Kasumi-1 (cell line): ENCODE results near the gene STMN3.
"Not testable (repeated sequence)": the region's sequence is repeated elsewhere in the genome, so short reads cannot be mapped to it uniquely, and the experiment has no call there.

Experiments used
- DNase-seq, 2 experiments: peaks; one replicate each; lab custom pipeline; 2025; lab: John Stamatoyannopoulos, UW

The STMN3 gene

GRCh38 chr20:63678667-63679465 lies 25.6 kb upstream of the STMN3 start:
- DNase-seq: no peak

- no peak for DNase-seq
Observed at GRCh38 chr20:63678071-63678470, 24.8 kb upstream of the STMN3 start.

GRCh38 chr20:63675681-63676368 lies 22.6 kb upstream of the STMN3 start:
- DNase-seq: no peak

GRCh38 chr20:63673951-63674350 lies 20.7 kb upstream of the STMN3 start:
- no peak for DNase-seq

GRCh38 chr20:63672666-63673065 lies 19.4 kb upstream of the STMN3 start:
- DNase-seq: no peak

- not testable (repeated sequence) for DNase-seq
Observed at GRCh38 chr20:63671695-63672094, 18.5 kb upstream of the STMN3 start.

- DNase-seq: no peak
Observed at GRCh38 chr20:63668351-63668750, 15.1 kb upstream of the STMN3 start.

- no peak for DNase-seq
Observed at GRCh38 chr20:63667858-63668257, 14.6 kb upstream of the STMN3 start.

GRCh38 chr20:63665708-63666107 lies 12.5 kb upstream of the STMN3 start:
- no peak for DNase-seq

- no peak for DNase-seq
Observed at GRCh38 chr20:63664861-63665594, 11.8 kb upstream of the STMN3 start.

- DNase-seq: no peak
Observed at GRCh38 chr20:63664143-63664851, 11.1 kb upstream of the STMN3 start.

GRCh38 chr20:63663332-63664066 lies 10.3 kb upstream of the STMN3 start:
- DNase-seq: no peak

- no peak for DNase-seq
Observed at GRCh38 chr20:63662813-63663189, 9.6 kb upstream of the STMN3 start.

- DNase-seq: no peak
Observed at GRCh38 chr20:63661959-63662812, 9.0 kb upstream of the STMN3 start.

- no peak for DNase-seq
Observed at GRCh38 chr20:63661108-63661507, 7.9 kb upstream of the STMN3 start.

- no peak for DNase-seq
Observed at GRCh38 chr20:63660622-63661021, 7.4 kb upstream of the STMN3 start.

- not testable (repeated sequence) for DNase-seq
Observed at GRCh38 chr20:63660174-63660573, 7.0 kb upstream of the STMN3 start.

GRCh38 chr20:63659370-63659769 lies 6.1 kb upstream of the STMN3 start:
- DNase-seq: no peak

- peak; percentile 30 to 35 for DNase-seq
Observed at GRCh38 chr20:63658749-63659187, 5.5 kb upstream of the STMN3 start.

GRCh38 chr20:63657937-63658748 lies 4.9 kb upstream of the STMN3 start, which contains the start of gene RTEL1:
Gene RTEL1, plus strand, starts transcription at chr20:63658312. Its CDS starts 1,091 bp downstream, at chr20:63659403.
- peak; percentile 79 to 82 for DNase-seq
